Measurements from ENCODE around the gene DLG2.
A peak's percentile ranks its signal among the peaks of the same experiment; 100 is the strongest.

The DLG2 gene

DNA sequence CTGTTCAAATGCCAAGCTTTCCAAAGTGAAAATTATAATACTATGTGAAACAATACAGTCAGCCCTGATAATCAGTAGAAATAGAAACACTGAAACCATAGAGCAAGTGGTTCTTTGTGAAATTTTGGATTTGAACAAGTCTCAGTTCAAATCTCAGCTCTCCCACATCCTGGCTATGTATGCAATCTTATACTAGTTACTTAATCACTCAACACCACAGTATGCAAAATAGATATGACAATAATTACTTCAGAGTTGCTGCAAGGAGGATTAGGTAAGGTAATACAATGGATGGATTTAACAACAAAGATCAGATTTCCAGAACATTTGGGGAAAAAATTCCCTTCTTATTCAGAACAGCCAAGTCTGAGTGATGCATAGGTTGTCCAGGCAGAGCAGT, 1489.2 kb downstream of the DLG2 start:
- Histone ChIP-seq H3K4me1 (ENCODE audit: low read length) (peaks cover 6% of the 10 kb centered on the region; the same call in 1 of the 2 replicates), H4K20me1 (ENCODE audit: insufficient read depth, low read length) (no peaks in the 10 kb centered on the region), H3K36me3 (replicated peaks; ENCODE audit: low read depth, low read length) (no peaks in the 10 kb centered on the region), H3K9me3 (ENCODE audit: insufficient read depth, low read length) (no peaks in the 10 kb centered on the region), H3K4me2 (ENCODE audit: low read length) (no peak overlapping the region), H3K79me2 (ENCODE audit: low read length) (no peaks in the 10 kb centered on the region), H2AFZ (ENCODE audit: low read depth, low read length) (no peak overlapping the region), H3K9ac (ENCODE audit: low read length) (no peak overlapping the region), H3K27me3 (ENCODE audit: low read depth, low read length) (no peaks in the 10 kb centered on the region), H3K4me3 (ENCODE audit: low read length) (no peak overlapping the region), H3K27ac (ENCODE audit: low read length) (no peak overlapping the region)
- no peak for TF ChIP-seq EZH2phosphoT487 (IDR thresholded peaks at IDR 0.05; ENCODE audit: low read depth)
- TF ChIP-seq, protein P1, sequence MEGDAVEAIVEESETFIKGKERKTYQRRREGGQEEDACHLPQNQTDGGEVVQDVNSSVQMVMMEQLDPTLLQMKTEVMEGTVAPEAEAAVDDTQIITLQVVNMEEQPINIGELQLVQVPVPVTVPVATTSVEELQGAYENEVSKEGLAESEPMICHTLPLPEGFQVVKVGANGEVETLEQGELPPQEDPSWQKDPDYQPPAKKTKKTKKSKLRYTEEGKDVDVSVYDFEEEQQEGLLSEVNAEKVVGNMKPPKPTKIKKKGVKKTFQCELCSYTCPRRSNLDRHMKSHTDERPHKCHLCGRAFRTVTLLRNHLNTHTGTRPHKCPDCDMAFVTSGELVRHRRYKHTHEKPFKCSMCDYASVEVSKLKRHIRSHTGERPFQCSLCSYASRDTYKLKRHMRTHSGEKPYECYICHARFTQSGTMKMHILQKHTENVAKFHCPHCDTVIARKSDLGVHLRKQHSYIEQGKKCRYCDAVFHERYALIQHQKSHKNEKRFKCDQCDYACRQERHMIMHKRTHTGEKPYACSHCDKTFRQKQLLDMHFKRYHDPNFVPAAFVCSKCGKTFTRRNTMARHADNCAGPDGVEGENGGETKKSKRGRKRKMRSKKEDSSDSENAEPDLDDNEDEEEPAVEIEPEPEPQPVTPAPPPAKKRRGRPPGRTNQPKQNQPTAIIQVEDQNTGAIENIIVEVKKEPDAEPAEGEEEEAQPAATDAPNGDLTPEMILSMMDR (IDR thresholded peaks at IDR 0.05; ENCODE audit: low read depth, low read length), result no peak

DNA sequence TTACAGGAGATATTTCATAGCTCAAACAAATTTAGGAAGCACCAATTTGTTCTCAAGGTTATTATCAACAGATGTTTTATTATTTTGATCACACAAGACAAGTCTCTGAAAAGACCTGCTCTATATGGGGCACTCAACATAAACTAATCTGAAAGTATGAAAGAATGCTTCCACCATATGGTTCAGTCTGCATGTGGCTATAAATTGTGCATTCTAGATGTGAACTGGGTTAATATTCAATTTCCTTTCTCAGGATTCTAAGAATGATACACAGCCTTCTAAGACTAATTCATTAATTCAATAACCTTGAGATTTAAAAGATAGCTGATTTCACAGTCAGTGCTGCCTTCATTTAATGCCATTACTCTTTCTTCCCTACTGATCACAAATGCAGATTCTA, 1489.6 kb downstream of the DLG2 start:
- H3K36me3 ChIP-seq (replicated peaks; ENCODE audit: low read depth, low read length), result no peaks in the 10 kb centered on the region
- H4K20me1 ChIP-seq (ENCODE audit: insufficient read depth, low read length), result no peaks in the 10 kb centered on the region
- TF ChIP-seq, protein P1 (IDR thresholded peaks at IDR 0.05; ENCODE audit: low read depth, low read length), result no peak
- no peak for TF ChIP-seq EZH2phosphoT487 (IDR thresholded peaks at IDR 0.05; ENCODE audit: low read depth)
- peaks cover 6% of the 10 kb centered on the region; the same call in 1 of the 2 replicates for H3K4me1 ChIP-seq (ENCODE audit: low read length)
- H3K79me2 ChIP-seq (ENCODE audit: low read length), result no peaks in the 10 kb centered on the region
- H3K4me2 ChIP-seq (ENCODE audit: low read length), result no peak overlapping the region
- no peaks in the 10 kb centered on the region for H3K9me3 ChIP-seq (ENCODE audit: insufficient read depth, low read length)
- no peak overlapping the region for H3K4me3 ChIP-seq (ENCODE audit: low read length)
- no peak overlapping the region for H3K27ac ChIP-seq (ENCODE audit: low read length)
- no peak overlapping the region for H2AFZ ChIP-seq (ENCODE audit: low read depth, low read length)
- no peak overlapping the region for H3K9ac ChIP-seq (ENCODE audit: low read length)
- H3K27me3 ChIP-seq (ENCODE audit: low read depth, low read length), result no peaks in the 10 kb centered on the region

DNA sequence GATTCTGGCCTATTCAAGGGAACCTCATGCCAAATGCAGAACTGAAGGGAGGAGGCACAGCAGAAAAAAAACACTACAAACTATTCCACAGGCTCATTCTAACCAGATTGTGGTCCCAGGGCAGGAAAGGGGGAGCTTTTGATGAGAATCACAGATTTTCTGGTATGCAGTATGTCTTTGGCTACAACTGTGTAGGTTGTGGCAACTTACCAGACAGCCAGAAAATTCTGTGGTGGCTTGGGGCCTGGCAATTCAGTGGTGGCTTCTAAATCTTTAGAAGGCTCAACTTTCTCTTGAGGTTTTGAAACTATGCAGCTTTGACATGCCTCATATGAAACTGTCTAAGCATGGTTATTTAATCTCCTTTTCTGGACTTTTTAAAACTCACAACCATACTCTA, 1490.2 kb downstream of the DLG2 start:
- Histone ChIP-seq H3K9ac (ENCODE audit: low read length) (no peak overlapping the region), H3K4me2 (ENCODE audit: low read length) (no peak overlapping the region), H3K4me1 (ENCODE audit: low read length) (peaks cover 6% of the 10 kb centered on the region; the same call in 1 of the 2 replicates), H2AFZ (ENCODE audit: low read depth, low read length) (no peak overlapping the region), H3K9me3 (ENCODE audit: insufficient read depth, low read length) (no peaks in the 10 kb centered on the region), H3K27me3 (ENCODE audit: low read depth, low read length) (no peaks in the 10 kb centered on the region), H3K27ac (ENCODE audit: low read length) (no peak overlapping the region), H3K79me2 (ENCODE audit: low read length) (no peaks in the 10 kb centered on the region), H3K36me3 (replicated peaks; ENCODE audit: low read depth, low read length) (no peaks in the 10 kb centered on the region), H3K4me3 (ENCODE audit: low read length) (no peak overlapping the region), H4K20me1 (ENCODE audit: insufficient read depth, low read length) (no peaks in the 10 kb centered on the region)
- TF ChIP-seq, protein P1 (IDR thresholded peaks at IDR 0.05; ENCODE audit: low read depth, low read length), result no peak
- TF ChIP-seq EZH2phosphoT487 (IDR thresholded peaks at IDR 0.05; ENCODE audit: low read depth), result no peak

DNA sequence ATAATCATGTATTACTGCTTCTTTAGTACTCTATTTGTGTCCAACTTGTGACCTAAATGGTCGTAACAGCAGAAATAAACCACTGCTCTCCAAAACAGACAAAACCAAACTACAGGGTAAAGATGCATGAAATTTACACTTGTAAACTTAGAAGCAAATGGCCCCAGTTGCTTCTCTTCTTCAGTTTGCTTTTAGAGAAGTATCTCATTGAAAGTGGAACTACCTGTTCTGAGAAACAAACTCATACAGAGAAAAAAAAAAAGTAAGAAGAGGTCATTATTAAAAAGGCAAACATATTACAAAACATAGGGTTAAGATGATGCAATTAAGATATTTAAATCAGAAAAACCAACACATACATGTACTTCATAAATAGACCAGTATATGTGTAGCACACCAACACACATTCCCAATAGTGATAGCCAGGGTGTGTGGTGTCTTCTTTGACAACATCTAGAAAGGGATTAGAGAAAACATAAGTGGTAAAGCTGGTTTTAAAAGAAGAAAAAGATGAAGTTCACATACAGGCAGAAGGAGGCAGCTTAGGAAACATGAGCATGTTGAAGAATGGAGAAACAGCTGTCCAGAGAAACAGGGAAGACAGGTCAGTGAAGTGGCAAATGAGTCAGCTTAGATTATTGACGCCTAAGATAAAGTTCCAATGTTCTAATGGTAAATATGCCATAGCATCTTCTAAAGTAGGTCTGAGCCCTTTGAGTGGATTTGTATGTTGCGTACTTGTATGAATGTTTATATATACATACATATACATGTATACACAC, 1496.3 kb downstream of the DLG2 start:
- no peaks in the 10 kb centered on the region for H4K20me1 ChIP-seq (ENCODE audit: insufficient read depth, low read length)
- H3K79me2 ChIP-seq (ENCODE audit: low read length), result no peaks in the 10 kb centered on the region
- peak overlapping the region; percentile 65 for H3K4me2 ChIP-seq (ENCODE audit: low read length)
- peak overlapping the region; percentile 15; the same call in 1 of the 2 replicates for H3K4me3 ChIP-seq (ENCODE audit: low read length)
- peaks cover 32% of the 10 kb centered on the region for H3K4me1 ChIP-seq (ENCODE audit: low read length)
- H3K9ac ChIP-seq (ENCODE audit: low read length), result peak overlapping the region; percentile 20
- peak overlapping the region; percentile 23; the same call in 1 of the 2 replicates for H2AFZ ChIP-seq (ENCODE audit: low read depth, low read length)
- no peaks in the 10 kb centered on the region for H3K9me3 ChIP-seq (ENCODE audit: insufficient read depth, low read length)
- peak overlapping the region; percentile 76 for H3K27ac ChIP-seq (ENCODE audit: low read length)
- TF ChIP-seq, protein P1 (IDR thresholded peaks at IDR 0.05; ENCODE audit: low read depth, low read length), result no peak
- TF ChIP-seq EZH2phosphoT487 (IDR thresholded peaks at IDR 0.05; ENCODE audit: low read depth), result no peak
- H3K36me3 ChIP-seq (replicated peaks; ENCODE audit: low read depth, low read length), result no peaks in the 10 kb centered on the region
- H3K27me3 ChIP-seq (ENCODE audit: low read depth, low read length), result no peaks in the 10 kb centered on the region
